SIG-M5 treated with dmso at 0.1 percent for 504 hours (cell line): ENCODE results near the gene DBNDD1.
"Not testable (repeated sequence)": the region's sequence is repeated elsewhere in the genome, so short reads cannot be mapped to it uniquely, and the experiment has no call there.

ENCODE experiments used
- DNase-seq: peaks from one replicate; lab custom pipeline; 2025; ENCODE audit not compliant: unreplicated experiment; lab: John Stamatoyannopoulos, UW

The DBNDD1 gene

DNA sequence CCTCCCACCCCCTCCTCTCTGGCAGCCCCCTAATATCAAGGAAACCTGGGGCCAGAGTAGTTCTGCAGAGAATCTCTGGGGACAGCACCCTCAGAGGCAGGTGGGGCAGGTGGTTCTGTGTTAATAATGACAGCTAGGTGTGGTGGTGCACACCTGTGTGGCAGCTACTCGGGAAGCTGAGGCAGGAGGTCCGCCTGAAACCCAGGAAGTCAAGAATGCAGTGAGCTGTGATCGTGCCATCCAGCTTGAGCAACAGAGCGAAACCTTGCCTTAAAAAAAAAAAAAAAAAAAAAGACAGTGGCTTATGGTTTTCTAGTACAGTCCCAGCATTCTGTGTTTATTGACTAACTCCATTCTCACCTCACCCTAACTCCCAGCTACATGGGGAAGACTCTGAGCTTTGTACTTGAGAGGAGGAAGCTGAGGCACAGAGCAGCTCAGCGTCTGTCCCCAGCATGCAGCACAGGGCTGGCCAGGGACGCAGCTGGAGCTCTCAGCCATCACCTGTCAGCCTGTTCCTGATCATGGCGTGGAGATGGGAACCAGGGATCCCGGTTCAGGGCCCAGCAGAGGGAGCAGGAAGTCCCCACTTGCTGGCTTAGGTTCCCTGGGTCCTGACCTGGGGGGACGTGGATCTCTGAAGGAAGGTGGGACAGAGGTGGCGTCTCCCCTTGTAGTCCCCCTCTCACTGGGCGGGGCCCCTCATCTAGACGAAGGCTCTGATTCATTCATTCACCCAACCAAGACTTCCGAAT is 6.1 kb downstream of the DBNDD1 start:
- no peak for DNase-seq

DNA sequence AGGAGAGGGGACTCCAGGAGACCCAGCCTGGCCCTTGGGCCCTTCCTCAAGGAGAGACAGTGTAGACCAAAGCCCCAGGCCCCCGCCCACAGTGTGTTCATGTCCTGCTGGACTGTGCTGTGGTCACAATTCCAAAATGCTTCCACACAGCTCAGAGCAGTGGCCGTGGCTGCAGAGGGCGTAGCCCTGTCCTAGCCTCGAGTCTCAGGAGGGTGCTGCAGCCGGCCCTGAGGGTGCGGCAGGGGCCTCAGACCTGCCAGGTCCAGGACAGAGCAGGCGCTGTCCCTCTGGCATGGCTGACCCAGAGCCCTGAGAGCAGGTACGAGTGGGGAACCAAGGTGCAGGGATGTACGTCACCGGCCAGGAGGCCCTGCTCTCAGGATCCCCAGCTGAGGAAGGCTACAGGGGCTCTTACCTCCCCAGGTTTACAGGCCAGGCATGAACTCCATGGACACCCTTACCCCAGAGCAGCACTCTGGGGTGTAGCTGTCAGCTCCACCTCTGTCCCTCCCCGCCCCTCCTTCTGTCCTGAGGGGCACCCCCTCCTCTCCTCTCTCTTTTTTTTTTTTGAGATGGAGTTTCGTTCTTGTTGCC is 7.3 kb downstream of the DBNDD1 start:
- DNase-seq = no peak

DNA sequence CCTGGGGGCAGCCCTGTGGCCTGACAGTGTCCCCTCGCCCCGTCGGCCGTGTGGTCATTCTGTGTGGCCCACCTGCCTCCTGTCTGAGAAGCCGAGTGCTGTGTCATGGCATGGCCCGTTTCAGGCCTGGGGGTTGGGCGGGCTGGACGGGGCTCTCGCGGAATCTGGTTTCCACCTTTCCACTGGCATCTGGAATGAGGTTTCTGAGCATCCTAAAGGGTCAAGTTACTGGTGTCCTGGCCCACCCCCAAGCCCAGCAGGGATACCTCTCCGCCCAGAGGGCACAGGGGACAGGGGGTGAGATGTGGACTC is 7.8 kb downstream of the DBNDD1 start:
- no peak for DNase-seq

DNA sequence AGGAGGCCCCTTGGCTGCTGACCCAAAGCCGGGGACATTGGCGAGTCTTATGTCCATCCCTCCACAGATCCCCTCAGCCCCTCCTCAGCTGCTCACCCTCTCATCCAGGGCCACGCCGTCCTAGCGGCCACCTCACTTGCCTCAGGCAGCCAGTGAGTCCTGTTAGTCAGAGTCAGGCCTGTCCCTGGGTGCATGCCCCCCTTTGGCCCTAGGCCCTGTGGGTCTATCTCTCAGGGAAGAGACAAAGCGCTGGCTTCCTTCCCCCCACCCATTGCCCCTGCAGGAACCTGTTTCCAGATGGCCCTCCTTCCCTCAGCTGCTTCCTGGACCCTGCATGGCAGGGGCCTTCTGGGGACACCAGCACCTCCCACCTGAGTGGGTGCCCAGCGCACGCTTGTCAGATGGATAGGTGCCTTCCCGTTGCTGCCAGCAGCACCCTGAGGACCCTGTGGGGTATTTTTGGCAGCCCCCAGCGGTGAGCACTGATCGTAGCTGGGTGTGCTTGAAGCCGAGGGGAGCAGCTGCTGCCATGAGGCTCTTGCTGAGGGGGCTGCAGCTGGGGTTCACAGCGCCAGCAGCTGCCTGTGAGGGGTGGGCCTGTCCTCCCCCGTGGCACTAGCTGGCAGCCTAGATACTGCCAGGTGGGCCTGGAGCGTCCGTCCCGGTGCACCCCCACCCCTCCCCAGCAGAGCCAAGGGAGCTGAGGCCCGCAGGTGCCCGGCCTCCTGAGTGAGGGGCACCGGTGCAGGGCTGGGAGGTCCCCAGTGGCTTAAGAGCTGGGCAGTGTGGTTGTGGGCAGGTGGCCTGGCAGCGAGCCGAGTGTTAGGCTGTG is 8.4 kb downstream of the DBNDD1 start:
- DNase-seq = no peak

DNA sequence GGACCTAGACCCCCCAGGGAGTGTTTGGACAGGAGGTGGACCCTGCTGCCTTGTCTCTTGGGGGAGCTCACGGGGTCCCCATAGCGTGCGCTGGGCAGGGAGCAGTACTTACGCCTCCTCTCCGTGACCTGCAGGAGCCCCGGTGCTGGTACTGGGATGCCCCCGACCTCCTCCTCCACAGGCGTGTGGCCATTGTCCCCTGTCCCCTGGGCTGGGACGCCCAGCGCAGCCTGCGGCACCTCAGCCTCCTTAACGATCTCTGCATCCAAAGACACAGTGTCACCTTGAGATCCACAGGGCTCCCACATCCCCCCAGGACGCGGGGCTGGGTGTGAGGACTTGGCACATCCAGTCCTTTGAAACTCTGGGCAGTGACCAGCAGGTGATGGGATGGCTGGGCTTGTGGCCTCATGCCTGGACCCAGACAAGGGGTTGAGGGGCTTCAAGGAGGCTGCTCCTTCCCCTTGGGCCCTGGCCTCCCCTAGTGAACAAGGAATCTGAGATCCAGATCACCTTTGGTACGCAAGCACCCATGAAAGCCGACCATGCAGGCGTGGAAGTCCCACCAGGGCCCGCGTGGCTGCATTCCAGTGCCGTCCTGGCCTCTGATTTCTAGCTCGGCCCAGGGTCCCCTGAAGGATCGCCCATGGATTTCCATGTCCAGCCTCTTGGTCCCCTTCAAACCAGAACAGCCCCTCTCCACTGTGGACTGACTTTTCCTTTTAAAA is 9.9 kb downstream of the DBNDD1 start:
- DNase-seq = no peak

DNA sequence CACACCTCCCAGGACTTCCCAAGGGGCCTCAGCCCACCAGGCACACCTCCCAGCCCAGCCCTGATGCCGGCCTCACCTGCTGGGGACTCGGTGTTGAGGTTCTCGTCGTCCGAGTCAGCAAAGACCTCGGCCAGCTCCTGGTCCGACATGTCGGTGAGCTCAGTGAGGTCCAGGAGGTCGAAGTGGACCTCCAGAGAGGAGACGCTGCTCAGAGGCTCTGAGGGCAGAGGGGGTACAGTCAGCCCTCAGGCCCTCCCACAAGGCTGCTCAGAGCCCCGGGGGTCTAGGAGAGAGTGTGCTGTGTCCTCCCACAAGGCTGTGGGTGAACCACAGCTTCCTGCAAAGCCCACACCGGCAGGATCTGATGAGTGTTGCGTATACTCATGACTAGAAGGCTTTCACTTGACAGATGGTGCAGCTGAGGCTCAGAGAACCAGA is 10.5 kb downstream of the DBNDD1 start:
- peak; percentile 72 for DNase-seq

DNA sequence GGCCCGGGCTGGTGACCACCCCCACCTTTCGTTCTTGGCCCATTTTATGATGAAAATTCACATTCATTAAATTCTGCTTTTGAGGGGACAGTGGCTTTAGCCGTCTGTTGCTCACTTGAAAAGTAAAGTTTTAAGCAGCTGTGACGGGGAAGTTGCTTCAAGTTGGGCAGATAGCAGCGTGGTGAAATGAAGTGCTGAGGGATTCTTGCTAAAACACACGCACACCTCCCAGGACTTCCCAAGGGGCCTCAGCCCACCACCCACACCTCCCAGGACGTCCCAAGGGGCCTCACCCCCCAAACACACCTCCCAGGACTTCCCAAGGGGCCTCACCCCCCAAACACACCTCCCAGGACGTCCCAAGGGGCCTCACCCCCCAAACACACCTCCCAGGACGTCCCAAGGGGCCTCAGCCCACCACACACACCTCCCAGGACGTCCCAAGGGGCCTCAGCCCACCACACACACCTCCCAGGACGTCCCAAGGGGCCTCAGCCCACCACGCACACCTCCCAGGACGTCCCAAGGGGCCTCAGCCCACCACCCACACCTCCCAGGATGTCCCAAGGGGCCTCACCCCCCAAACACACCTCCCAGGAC is 11.5 kb downstream of the DBNDD1 start:
- not testable (repeated sequence) for DNase-seq

DNA sequence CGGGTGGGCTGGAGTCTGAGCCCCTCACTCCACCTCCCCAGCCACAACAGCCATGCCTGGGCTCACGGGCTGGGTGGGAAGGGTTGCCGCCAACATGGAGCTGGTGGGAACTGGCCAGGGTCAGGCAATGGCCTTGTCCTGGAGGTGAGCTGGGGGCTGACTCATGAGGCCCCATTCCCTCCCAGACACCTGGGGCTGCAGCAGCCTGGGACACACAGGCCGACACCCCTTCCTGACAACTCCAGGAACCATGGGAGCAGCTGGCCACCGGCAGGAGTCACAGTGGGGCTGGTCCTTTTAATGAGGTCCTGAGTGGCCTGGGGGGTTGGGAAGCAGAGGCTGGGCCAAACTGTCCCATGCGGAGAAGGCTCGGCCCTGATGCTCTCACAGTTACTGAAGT is 12.2 kb downstream of the DBNDD1 start:
- no peak for DNase-seq

DNA sequence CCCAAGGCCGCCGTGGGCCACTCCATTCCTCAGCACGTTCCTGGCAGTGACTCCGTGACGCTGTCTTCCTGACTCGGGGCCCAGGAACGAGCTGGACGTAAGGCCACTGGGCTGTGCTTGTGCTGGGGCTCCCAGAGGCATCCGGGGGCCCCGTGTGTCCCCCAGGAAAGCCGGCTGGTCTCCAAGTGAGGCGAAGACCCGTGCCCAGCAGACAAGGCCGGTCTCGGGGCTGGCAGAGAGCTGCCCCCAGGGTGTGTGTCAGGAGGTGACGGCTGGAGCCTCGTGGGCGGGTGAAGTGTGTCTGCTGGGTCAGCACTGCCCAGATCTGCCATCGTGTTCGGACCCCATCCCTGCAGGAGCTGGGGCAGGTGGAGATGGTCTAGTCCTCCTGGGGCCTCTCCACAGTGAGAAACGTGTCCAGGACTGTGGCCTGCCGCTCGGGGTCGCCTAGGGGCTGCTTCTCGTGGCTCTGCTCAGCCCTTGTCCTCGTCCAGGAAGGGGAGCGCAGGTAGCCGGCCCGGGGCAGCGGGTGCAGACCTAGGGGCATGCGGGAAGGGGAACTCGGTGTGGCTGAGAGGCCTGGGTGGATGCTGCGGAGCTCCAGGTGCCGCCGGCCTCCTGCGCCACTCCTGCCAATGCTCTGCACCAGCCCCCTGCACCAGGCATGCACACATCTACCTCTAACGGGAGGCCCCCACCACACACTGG is 13.1 kb downstream of the DBNDD1 start:
- no peak for DNase-seq

DNA sequence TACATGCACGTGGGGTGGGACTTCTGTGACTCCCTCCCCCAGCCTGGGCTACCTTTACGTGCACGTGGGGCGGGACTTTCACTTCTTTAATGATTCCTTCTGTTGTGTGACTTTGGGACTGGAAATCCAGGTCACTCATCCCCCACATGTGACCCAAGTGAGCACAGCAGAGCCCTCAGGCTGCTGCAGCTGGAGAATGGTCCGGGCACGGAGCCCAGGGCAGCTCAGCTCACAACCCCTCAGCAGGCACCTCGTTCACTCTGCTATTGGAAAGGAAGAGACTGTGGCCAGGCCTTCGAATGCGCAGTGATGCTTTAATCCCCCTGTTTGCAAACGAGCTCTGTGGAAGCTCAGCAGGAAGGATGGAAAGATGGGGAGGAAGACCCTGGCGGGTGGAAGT is 14.7 kb downstream of the DBNDD1 start:
- no peak for DNase-seq

DNA sequence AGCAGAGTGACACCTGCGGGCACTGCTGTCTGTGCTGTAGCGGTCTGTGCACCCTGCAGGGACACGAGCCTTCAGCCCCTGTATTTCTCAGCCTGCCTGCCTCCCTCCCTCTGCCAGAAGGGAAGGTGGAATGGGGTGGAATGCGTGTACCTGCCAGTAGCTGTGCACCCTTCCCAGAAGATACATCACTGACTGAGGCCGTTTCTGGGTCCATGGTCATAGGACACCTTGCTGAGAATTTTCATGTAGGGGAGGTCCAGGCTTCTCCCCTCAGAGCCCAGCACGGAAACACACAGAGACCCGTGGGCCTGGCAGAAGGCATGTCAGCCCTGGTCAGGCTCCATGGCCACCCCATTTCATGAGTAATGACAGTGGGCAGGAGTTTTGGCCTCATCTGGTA is 16.5 kb downstream of the DBNDD1 start:
- DNase-seq = no peak

DNA sequence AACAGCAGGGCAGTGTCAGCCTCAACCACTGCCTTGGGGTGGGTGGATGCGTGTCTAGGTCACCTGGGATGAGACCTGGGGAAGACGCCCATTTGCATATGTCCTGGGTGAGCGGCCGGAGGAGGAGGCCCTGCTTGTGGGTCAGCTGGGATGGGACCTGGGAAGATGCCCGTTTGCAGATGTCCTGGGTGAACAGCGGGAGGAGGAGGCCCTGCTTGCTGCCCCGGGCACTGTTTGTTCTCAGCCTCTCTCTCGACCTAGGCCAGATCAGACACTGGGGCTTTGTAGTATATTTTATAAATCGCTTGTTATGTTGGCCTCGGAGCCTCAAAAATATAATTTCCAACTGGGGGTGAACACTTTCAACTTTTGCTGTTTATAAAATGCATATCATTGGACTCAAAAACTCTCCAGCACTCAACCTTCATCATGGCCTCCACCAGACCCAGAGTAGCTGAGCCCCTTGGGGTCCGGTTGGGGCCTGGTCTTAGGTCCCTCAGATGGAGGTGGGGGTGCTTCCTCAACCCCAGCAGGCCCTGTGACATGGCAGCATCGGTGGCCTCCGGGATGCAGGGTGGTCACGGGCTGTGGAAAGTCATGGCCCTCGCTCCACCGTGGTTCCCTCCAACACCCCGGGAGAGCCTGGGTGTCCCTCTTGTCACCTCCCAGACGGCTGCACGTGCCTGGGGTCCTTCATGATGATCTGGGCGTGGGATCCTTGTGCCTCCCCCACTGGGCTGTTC is 17.3 kb downstream of the DBNDD1 start:
- no peak for DNase-seq

DNA sequence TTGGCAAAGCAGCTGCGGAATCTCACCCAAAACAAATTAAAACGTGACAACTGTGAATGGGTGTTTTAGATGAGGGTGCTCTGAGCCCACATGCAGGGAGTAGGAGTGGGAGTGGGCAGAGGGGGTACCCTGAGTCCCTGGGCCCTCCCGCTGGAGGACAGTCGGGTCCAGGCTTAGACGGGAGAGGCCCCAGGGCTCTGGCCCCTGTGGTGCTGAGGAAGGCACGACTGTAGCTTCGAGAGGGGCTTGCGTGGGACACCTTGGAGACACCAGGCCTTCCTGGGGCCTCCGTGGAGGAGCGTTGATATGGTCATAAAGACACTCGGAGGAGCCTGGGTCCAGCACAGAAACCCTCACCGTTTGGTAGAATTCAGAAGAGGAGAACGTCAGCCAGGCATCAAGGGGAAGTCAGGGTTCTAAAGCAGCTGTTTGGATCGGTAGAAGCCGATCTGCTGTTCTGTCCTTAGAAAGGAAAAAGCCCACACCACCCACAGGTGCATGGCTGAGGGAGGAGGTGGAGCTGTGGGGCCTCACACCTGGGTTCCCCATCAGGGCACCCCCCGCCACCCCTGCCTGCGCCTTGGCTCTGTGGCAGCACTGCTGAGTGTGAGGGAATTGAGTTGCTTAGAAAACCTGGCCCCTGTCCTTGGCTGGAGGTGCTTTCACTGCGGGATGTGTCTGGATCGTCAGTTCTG is 18.4 kb downstream of the DBNDD1 start:
- no peak for DNase-seq

DNA sequence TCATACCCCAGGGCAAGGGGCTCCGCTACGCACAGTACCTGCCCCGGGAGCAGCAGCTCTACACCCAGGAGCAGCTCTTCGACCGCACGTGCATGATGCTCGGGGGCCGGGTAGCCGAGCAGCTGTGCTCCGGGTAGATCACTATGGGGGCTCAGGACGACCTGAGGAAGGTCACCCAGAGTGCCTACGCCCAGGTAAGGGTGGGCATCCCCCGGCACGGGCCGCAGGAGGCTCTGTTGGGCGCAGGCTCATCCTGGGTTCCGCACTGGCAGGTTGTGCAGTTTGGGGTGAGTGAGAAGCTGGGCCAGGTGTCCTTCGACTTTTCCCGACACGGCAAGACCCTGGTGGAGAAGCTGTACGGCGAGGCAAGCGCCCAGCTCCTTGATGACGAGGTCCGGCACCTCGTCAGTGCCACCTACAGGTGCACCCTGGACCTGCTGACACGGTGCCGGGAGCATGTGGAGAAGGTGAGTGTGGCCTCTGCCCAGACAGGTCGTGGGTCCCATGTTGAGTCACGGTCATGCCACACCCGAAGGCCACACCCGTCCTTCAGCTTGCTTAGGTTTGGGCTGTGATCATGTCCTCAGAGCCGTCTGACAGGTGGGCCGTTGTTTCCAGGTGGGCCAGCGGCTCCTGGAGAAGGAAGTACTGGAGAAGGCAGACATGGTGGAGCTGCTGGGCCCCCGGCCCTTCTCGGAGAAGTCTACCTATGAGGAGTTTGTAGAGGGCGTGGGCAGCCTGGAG is 19.3 kb downstream of the DBNDD1 start:
- DNase-seq = no peak

DNA sequence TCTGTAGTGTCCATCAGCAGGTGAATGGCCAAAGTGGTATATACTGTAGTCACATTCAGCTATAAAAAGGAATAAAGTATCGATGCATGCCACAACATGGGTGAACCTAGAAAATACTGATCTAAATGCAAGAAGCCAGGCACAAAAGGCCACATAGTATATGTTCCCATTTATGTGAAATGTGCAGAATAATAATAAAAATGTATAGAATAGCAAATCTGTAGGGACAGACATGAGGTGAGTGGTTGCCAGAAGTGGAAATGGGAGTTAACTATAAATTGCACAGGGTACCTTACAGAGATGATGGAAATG is 23.1 kb downstream of the DBNDD1 start:
- no peak for DNase-seq

DNA sequence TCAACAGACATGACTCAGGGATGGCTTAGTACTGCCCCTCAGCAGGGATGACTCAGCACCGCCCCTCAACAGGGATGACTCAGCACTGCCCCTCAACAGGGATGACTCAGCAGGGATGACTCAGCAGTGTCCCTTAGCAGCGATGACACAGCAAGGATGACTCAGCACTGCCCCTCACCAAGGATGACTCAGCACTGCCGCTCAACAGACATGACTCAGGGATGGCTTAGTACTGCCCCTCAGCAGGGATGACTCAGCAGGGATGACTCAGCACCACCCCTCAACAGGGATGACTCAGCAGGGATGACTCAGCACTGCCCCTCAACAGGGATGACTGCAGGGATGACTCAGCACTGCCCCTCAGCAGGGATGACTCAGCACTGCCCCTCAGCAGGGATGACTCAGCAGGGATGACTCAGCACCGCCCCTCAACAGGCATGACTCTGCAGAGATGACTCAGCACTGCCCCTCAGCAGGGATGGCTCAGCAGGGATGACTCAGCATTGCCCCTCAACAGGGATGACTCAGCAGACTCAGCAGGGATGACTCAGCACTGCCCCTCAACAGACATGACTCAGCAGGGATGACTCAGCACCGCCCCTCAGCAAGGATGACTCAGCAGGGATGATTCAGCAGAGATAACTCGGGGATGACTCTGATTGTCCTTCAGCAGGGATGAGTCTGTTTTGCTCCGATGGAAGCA is 23.6 kb downstream of the DBNDD1 start:
- DNase-seq = peak; percentile 19

DNA sequence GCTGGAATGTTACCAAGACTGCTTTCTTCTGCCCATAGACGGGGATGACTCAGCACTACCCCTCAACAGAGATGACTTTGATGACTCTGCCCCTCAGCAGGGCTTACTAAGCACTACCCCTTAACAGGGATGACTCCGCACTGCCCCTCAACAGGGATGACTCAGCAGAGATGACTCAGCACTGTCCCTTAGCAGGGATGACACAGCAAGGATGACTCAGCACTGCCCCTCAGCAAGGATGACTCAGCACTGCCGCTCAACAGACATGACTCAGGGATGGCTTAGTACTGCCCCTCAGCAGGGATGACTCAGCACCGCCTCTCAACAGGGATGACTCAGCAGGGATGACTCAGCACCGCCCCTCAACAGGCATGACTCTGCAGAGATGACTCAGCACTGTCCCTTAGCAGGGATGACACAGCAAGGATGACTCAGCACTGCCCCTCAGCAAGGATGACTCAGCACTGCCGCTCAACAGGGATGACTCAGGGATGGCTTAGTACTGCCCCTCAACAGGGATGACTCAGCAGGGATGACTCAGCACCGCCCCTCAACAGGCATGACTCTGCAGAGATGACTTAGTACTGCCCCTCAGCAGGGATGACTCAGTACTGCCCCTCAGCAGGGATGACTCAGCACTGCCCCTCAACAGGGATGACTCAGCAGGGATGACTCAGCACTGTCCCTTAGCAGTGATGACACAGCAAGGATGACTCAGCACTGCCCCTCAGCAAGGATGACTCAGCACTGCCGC is 24.4 kb downstream of the DBNDD1 start:
- DNase-seq = peak; percentile 52

DNA sequence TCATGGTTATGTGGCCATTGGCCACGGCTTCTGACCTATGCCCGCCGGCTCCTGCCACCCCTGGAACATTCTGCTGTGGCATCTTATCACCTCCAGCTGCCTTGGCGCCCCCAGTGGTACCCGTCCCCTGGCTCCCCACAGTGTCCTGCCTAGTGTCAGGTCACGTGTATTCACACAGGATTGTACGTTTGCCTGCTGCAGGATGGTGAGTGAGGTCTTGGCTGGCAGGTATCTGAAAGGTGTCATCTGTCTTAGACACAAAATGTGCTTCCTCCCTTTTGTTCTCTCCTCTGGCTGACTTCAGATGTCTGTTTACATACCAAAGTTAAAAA is 24.9 kb downstream of the DBNDD1 start:
- no peak for DNase-seq
